Ammon's horn (tissue), 1 donor: Measurements from ENCODE around the gene GALM.
"Not testable (repeated sequence)": the region's sequence is repeated elsewhere in the genome, so short reads cannot be mapped to it uniquely, and the experiment has no call there.

Experiments used
- DNase-seq: peaks from one replicate; pipeline ENCODE4 v3.0.0-alpha.2; 2016; ENCODE audit warnings: low spot score

GALM gene

DNA sequence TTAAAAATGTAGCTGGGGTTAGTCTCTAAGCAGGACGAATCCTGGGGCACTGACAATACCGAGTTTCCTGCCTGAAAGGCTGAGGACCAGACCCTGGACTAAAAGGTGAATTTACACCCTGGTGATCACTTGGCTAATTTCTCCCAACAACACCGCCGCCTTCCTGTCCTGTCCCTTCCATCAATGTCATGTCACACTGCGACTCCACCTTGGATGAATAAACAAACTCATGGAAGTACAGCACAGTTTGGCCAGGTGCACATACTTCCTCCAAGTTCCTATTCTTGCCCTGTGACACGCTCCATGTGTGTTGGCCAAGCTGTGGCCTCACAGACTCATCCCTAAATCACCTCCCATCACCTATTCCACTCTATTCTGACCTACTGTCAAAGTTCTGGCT, 15.9 kb upstream of the GALM start:
- DNase-seq: no peak

DNA sequence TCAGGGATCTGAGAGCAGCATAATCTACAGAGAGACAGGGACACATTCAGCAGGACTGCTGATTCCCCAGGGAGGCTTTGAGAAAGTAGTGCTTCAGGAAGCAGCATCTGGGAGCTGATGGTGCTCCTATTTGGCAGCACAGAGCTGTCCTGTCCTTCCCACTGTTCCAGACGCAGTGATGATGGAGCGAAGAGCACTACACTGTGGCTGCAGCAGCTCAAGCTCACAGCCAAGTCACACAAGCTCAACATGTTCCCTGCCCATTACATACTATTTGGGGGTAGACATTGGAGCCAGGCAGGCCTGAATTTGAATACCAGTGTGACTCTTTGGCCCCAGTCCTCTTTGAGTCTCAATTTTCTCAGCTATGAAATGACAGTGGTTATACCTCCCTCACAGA, 15.2 kb upstream of the GALM start:
- no peak for DNase-seq

DNA sequence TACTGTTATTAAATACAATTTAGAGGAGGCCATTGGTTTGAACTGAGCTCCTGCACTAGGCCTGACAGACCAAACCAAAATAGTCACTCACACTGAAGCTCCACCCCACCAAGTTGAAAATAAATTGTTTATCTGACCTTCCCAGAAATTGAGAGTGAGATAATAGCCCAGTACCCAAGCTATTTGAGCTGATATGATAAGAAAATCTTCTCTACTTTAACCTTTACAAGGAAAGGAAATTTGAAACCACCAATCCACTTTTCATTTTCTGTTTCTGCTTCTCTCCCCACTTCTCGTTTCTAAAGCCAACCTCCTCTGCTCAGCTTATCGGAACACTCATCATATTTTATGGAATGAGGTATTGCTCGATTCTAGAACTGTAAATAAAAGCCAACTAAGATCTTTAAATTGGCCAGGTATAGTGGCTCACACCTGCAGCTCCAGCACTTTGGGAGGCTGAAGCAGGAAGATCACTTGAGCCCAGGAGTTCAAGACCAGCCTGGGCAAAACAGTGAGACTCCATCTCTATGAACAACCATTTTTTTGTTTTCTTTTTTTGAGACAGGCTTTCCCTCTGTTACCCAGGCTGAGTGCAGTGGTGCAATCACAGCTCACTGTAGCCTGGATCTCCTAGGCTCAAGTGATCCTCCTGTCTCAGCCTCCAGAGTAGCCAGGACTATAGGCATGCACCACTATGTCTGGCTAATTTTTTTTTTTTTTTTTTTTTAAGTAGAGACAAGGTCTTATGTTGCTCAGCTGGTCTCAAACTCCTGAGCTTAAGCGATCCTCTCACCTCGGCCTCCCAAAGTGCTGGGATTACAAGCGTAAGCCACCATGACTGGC, 13.3 kb upstream of the GALM start:
- no peak for DNase-seq

DNA sequence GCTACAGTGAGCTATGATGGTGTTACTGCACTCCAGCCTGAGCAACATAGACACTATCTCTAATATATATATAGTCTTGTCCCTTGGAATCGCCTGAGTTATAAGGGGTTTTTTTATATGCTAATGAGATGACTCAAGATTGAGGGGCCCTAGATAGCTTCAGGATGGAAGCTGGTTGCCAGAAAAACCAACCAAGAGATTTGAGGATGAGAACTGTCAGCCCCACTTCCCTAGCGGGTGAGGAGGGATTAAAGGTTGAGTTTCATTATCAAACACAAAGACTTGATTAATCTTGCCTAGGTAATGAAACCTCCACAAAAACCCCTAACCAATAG, 12.6 kb upstream of the GALM start:
- DNase-seq: no peak

DNA sequence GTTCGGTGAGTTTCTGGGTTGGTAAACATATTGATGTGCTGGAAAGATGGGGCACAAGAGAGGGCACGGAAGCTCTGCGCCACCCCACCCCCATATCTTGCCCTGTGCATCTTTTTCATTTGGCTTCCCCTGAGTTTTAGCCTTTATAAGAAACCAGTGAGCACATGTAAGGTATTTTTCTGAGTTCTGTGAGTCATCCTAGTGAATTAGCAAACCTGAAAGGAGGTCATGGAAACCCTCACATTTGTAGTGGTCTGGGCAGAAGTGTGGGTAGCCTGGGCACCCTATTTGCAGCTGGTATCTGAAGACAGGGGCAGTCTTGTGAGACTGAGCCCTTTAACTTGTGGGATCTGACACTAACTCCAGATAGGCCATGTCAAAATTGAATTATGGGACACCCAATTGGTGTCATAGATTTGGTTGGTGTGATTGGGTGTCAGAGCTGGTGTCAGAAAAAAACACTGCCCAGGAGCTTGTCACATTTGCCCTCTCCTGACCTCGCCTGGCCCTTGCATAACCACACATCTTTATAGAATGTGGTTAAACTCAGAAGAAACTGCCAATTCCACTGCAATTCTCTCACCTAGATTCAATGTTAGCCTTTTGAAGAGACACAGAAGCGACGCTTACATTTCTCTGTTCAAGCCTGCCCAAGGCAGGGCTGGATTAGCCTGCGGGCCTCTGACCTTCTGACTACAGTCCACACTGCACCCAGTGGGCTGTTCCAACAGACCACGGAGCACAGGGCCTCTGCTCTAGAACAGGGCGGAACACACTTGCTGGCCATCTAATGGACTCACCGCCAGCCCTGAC, 12.0 kb upstream of the GALM start:
- DNase-seq: no peak

DNA sequence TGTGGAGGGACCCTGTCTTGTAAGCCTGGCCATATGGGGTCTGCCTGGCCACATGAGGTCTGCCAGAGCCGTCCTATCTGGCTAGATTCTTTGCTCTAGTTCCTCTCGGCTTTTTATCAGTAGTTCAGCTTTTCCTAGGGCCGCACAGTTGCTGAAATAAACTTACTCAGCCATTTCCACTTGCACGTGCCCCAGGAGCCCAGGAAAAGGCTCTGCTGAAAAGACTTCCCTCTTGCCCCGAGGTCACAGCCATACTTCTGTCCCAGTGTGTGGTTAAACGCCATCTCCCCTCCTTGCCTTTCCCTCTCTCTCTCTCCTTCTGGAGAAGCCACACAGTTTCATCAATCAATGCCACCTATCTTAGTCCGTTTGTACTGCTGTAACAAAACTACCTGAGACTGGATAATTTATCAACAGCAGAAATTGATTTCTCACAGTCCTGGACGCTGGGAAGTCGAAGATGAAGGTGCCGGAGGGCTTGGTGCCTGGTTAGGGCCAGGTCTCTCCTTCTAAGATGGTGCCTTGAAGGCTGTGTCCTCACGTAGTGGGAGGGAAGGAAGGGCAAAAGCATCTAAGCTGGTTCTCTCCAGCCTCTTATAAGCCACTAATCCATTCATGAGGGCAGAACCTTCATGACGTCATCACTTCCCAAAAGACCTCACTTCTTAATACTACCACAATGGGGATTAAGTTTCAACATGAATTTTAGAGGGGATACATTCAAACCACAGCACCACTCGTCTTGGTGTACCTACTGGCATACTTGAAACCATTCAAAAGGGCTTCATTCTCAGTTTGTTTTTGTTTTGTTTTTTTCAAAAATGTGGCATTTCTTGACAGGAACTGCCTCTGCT, 11.2 kb upstream of the GALM start:
- DNase-seq: peak; percentile 4

DNA sequence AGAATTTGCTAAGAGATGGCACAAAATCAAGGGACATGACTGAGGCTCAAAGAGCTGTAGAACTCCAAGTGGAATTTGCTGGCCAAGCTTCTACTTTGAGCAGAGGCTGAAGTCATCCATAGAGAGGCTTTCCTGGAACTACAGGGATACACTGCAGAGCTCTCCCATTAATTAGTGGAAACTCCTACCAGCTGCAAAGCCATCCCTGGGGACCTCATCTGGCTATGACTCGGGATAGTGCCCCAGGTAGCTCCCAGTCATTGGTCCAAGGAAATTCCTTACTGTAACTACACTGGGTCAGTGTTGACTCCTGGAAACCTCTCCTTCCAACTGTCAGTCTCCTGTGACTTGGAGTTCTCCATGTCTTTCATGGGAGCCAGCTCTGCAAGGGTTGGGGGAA, 10.5 kb upstream of the GALM start:
- DNase-seq: no peak

DNA sequence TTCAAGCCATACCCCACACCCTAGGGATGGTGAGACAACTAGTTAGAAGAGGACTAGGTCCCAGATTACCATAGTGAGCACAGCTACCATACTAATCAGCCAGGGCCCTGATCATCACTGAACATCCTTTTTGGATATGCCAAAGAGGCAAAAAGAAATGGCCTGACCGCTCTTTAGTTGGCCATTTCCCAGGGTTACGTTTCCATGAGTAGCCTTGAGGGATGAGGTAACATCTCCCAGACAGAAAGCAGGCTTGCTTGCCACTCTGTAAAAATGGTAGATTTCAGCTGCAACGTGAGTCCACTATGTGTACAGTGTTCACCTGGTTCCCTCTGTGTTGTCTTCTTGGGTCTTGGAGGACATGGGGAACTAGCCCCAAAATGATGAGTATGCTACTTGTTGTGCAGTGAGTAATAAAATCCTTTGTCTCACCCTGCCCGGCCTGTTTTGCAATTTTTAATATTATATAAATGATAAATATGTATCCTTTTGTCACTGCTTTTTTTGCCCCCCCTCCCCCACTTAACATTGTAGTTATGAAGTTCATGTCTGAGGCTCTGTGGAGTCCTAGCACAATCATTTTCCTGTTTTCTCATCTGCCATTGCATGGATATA, 8.9 kb upstream of the GALM start:
- DNase-seq: no peak

DNA sequence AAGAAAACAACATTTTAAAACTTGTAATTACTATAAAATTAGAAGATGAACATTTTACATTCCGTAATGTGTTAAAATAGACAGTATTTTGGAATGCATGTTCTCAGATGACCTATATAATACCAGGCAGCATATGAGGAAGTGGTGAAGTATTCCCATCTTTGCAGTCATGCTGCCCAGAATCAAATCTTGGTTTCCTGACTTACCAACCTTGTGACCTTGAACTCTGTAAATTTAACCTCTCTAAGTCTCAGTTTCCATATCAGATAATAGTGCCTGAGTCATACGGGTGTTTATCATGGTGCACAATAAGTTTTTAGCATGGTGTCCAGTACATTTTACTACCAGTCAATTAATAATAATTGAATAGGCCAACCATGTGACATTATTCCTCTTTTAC, 7.3 kb upstream of the GALM start:
- DNase-seq: no peak

DNA sequence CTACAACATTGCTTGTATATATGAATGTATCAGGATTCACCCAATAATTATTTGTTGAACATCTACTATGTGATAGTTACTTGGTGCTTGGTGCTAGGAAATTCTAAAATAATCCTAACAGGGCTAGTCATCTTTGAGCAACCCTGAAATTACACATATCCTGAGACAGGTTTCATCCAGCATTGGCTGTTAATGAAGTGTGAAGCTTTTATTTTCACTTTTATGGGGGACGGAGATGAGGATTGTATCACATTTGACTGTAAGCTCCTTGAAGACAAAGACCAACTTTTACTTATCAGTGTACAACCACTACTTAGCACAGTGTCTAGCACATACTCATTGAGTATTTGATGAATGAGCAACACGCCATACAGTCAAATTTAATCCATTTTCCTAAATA, 6.8 kb upstream of the GALM start:
- DNase-seq: no peak

DNA sequence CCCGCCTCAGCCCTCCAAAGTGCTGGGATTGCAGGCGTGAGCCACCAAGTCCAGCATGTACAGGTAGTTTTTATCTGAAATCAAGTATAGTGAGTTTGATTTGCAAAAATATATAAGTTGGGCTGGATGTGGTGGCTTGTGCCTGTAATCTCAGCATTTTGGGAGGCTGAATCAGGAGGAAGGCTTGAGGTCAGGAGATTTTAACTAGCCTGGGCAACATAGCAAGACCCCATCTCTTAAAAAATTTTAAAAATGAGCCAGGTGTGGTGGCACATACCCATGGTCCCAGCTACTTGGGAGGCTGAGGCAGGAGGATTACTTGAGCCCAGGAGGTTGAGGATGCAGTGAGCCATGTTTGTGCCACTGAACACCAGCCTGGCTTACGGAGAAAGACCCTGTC, 5.6 kb upstream of the GALM start:
- DNase-seq: no peak

DNA sequence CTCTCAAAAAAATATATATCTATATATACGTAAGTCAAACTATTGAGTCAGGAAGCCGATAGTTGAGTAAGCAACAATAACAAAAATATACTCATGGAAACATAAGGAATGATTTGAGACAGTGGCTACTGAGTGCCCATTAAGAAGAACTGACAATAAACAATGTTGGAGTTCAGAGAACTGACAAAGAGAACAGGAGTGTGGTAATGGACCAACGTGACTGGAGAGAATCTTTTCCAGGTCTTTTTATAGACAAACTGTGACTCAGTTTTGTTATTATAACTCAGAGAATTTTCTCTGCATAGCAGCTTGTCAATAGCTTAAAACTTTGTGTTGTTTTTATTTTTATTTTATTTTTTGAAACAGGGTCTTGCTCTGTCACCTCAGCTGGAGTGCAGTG, 4.6 kb upstream of the GALM start:
- no peak for DNase-seq

DNA sequence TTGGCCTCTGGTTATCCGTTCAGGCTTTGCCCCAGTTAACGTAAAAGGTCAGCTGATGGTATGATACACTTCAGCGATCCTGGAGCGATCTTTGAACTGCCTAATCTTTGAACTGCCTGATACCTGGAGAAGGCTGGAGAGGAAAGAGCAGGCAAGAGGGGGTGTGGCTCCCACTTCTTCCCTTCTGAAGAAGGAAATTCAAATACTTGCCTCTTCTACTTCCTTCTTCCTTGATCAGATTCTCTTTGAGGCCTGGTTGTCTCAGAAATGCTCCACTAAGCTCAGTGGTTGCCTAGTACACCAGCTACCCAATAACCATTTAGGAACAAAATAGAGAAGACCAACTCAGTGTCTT, 619 bp downstream of the GALM start:
- DNase-seq: peak; percentile 20

DNA sequence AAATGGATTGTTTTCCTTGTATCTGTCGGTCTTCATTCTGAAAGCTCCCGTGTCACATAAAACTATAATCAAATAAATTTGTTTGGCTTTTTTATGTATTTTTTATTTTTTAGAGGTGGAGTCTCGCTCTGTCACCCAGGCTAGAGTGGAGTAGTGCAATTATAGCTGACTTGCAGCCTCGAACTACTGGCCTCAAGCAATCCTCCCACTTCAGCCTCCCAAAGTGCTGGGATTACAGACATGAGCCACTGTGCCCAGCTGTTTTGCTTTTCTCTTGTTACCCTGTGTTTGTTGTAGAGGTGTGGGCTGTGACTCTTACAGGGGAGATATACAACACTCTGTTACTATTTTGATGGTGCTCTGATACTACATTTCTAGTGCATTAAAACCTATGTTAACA, 2.2 kb downstream of the GALM start:
- DNase-seq: no peak

DNA sequence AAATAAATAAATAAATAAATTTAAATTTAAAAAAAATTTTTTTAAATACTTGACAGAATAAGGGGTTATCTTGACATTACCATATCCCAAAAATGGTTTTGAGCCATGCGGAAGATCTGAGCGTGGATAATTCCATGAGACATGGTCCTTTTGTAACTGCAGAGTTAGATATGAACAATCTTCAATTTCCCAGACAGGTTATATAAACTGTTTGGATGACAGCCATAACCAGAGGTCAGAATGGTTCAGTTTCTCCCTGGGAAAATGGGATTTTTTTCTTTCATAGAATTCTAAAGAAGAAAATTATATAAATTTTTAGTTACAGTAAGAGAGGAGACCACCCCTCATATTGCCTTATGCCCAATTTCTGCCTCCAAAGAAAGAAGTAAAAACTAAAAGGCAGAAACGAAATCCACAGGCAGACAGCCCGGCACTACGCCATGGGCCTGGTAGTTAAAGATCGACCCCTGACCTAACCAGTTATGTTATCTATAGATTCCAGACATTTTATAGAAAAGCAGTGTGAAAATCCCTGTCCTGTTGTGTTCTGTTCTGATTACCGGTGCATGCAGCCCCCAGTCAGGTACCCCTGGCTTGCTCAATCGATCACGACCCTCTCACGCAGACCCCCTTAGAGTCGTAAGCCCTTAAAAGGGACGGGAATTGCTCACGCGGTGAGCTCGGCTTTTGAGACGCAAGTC, 3.0 kb downstream of the GALM start:
- no peak for DNase-seq

DNA sequence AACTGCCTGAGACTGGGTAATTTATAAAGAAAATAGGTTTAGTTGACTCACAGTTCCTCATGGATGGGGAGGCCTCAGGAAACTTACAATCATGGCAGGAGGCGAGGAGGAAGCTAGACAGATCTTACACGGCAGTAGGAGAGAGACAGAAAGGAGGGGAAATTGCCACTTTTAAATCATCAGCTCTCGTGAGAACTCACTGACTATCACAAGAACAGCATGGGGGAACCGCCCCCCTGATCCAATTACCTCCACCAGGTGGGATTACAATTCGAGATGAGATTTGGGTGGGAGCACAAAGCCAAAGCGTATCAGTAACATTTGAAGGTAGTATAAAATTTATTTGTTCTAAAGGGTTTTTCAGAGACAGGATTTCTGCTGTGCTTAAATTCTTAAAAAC, 5.4 kb downstream of the GALM start:
- DNase-seq: no peak

DNA sequence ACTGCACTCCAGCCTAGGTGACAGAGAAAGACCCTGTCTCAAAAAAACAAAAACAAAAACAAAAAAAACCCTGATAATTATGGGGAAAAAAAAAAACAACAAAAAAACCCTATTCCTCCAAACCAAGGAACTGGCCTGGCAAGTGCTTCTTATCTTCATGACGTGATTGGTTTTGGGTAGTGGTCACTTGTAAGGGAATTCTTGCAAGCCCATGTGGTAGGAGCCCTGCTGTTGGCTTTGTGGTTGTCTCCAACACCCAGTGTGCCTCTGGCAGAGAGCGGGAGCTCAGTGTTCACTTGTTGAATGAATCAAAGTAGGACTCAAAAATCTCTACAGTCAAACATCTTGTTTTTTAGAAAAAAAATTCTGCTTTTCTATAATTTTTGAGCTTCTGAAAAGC, 6.0 kb downstream of the GALM start:
- no peak for DNase-seq

DNA sequence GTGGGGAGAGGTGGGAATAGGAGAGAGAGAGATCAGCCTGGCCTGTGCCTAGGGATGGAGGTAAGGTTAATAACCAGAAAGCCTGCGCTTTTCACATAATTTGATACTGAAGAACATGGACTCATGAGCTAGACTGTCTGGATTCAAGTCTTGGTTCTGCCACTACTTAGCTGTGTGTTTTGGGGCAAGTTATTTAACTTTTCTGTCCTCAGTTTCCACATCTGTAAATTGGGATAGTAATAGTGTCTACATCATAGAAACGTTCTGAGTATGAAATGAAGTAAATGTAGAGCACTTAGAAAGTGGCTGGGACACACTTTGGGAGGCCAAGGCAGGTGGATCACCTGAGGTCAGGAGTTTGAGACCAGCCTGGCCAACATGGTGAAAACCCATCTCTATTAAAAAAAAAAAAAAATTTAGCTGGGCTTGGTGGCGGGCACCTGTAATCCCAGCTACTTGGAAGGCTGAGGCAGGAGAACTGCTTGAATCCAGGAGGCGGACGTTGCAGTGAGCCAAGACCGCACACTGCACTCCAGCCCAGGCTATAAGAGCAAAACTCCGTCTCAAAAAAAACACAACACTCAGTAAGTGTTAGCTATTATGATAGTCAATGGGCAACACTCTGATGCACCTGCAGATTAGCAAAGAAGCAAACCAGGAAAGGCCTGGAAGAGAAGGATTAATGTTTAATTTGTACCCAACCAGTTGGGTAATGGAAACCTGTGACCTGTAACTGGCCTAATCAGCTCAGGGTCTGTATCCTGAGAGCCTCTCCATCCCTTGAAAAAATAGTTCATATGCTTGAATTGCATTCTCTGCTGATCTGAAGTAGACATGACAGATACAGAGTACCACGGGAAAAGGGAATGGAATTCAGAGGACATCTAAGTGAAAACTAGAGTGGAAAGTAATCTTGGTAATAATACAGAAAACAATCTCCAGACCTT, 6.8 kb downstream of the GALM start:
- no peak for DNase-seq

DNA sequence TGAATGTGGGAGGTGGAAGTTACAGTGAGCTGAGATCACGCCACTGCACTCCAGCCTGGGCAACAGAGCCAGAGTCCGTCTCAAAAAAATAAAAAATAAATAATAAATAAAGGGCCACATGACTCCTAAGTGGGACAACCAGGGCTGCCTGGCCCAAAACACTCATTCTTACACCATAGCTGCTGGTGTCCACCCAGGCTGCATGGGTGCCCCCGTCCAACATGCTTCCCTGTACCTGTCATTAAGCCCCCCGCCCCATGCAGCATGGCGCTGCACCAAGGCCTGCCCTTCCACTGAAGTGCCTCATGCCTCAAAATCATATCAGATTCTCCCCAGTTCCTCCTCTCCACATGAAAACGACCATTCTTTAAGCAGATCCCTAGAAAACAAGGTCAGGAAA, 10.8 kb downstream of the GALM start:
- DNase-seq: no peak

DNA sequence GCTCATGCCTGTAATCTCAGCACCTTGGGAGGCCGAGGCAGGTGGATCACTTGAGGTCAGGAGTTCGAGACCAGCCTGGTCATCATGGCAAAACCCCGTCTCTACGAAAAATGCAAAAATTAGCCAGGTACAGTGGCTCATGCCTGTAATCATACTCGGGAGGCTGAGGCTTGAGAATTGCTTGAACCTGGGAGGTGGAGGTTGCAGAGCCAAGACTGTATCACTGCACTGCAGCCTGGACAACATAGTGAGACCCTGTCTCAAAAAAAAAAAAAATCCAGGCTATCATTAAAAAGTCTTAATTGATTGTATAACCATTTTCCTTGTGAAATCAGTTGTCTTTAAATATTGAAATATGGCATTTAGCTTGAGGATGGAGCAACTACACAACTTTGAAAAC, 15.0 kb downstream of the GALM start:
- DNase-seq: not testable (repeated sequence)
